ENCODE measurements around the gene FOSL1.

Gene FOSL1

DNA sequence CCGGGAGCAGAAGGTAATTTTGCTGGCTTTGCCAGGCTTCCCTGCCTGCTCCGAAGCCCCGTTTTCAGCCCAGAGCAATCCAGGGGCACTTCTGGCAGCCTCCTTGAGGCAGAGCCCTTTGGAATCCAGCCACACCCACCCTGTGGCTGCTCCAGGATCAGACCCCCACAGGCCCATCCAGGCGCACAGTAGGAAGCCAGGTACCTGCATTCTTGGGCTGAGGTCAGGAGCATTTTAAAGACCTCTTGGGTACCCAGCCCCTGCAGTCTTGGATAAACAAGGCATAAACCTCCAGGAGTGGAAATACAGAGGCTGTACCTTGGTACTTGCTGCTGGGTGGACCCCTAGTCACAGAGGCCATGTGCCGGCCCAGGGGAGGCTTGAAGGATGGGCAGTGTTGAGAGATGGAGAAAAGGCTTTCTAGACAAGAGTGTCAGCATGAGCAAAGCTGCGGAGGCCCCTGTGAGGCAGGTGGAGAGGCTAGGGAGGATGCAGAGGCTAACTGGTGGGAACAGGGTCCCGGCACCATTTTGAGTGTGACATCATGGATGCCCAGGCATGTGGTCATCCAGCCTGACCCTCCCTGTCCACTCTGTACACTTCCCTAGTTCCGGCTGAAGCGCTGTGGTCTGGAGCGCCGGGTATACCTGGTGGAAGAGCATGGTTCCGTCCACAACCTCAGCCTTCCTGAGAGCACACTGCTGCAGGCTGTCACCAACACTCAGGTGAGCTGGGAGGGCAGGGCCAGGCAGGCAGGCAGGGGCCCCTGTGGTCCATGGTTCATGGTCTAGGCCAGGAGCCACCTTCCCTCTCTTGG is 36.1 kb downstream of the FOSL1 start:
- no peak for DNase-seq (ENCODE audit: low read depth)

DNA sequence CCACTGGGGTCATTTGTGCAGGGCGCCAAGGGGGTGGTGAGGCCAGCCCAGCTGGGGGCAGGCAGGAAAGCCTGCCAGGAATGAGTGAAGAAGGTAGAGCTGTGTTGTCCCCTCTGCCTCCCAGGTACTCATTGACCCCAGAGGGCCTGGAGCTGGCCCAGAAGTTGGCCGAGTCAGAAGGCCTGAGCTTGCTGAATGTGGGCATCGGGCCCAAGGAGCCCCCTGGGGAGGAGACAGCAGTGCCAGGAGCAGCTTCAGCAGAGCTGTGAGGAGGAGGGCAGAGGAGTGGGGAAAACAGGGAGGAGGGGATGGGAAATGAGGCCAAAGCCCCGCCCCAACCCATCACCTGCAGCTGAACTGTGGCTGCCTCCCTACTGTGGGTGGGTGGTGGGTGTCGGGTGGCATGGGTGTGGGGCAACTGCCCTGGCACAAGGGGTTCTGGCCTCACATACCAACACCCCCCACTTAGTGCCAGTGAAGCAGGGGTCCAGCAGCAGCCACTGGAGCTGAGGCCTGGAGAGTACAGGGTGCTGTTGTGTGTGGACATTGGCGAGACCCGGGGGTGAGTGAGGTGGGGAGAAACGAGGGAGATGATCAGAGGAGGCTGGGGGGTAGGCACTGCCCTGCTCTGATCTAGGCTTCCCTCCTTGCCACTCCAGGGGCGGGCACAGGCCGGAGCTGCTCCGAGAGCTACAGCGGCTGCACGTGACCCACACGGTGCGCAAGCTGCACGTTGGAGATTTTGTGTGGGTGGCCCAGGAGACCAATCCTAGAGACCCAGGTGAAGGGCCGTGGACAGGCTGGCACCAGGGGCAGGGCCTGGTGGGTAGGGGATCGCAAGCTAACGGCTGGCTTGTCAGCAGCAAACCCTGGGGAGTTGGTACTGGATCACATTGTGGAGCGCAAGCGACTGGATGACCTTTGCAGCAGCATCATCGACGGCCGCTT is 37.0 kb downstream of the FOSL1 start:
- no peak for DNase-seq (ENCODE audit: low read depth)

DNA sequence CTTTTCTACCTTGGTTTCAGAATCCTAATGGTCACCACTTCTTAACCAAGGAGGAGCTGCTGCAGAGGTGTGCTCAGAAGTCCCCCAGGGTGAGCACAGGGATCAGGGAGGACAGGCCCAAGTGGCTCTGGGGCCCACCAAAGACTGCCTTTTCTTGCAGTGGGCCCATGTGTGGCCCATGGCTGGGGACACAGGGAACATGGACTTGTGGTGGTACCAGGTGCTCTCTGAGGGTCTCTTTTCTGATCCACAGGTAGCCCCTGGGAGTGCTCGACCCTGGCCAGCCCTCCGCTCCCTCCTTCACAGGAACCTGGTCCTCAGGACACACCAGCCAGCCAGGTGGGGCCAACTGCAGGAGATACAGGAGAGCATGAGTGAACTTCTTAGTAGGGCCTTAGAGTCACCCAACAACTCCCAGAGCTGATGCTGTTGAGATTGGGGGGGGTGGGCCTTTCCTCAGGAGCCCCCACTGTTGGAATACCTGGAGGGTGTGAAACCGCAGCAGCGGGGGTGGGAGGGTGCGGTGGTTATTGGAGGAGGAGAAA is 37.9 kb downstream of the FOSL1 start:
- no peak for DNase-seq (ENCODE audit: low read depth)

DNA sequence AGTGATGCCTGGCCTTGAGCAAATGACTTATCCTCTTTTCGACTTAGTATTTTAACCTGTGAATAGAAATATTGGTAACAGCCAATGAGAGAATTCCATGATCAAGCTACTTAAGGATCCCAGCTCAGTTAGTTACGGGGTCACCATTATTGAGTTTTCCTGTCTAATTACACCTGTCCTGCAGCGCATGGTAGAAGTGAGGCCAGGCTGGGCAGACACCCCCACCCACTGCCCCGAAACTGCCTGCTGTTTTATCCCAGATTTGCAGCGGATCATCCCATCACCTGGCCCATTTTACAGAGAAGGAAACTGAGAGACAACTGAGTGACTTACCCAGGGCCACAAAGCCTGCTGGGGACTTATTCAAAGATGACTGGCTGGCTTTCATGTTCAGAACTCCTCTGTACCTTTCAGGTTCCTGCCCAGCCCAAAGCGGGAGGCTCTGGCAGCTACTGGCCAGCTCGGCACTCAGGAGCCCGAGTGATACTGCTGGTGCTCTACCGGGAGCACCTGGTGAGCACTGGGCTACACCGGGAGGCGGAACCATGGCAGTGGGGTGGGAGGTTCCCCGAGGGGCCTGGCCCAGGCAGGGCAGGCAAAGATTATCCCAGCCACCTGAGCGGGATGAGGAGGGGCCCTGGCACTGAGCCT is 38.5 kb downstream of the FOSL1 start:
- DNase-seq (ENCODE audit: low read depth), result no peak

DNA sequence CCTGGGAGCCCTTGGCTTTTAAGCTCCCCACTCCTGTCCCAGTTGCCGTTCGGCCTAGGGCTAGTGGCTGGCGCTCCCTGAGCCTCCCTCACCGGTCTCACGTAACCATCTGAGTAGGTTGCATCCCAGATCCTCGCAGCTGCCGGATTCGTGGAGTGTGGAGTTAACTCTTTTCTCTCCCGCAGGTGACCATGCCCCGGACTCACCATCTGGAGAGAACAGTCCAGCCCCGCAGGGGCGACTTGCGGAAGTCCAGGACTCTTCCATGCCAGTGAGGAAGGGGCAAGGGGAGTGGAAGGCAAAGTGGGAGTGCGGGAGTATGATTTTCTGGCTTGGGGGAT is 39.1 kb downstream of the FOSL1 start:
- DNase-seq (ENCODE audit: low read depth), result no peak

DNA sequence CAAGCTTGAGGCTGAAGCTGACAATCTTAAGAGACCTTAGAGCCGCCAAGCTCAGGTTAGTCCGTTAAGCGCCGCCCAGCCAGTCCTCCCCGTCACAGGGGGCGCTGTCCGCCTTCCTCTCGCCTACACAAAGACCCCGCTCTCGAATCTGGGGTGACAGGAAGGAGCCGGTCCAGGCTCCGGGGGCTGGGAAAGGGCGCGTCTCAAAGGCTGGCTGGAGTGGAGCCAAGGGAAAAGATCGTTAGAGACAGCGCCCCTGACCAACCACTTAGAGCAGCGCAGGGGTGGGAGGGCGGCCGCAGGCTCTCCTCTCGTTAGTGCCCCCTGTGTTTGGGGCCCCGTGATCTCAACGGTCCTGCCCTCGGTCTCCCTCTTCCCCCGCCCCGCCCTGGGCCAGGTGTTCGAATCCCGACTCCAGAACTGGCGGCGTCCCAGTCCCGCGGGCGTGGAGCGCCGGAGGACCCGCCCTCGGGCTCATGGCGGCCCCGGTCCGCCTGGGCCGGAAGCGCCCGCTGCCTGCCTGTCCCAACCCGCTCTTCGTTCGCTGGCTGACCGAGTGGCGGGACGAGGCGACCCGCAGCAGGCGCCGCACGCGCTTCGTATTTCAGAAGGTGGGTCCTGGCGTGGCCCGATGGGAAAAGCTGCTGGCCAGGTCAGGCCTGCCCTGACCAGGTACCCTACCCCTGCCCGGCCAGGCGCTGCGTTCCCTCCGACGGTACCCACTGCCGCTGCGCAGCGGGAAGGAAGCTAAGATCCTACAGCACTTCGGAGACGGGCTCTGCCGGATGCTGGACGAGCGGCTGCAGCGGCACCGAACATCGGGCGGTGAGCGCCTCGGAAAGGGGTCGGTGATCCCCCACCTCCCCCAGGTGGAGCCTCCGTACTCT is 39.7 kb downstream of the FOSL1 start, which contains the start of gene MUS81:
MUS81 (plus strand) TSS at position 156 of the 887 bp plus-strand sequence; CDS start at position 477, 321 bp downstream.
- peak; percentile 94 for DNase-seq (ENCODE audit: low read depth)

DNA sequence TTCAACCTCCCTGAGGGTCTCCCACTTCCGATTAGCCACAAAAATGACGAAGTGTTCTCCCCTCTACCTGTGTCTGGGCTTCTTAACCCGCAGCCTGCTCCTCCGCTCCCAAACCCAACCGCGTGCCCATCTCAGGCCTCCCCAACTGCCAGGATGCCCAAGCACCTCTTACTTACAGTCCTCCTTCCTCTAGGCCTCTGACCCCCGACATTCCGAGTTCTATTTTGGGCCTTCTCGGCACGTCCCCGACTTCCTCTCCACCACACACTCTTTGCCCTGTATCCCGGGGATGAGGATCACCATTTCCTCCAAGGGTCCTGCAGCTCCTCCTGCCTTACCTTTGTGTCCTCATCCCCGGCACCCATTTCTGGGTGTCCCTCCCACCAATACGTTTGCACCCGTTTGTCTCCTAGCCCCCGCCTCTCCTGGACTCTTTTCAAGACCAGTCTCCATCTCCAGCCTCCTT is 40.3 kb downstream of the FOSL1 start:
- no peak for DNase-seq (ENCODE audit: low read depth)

GRCh38 chr11:65859095-65859811 is 40.9 kb downstream of the FOSL1 start:
- DNase-seq (ENCODE audit: low read depth), result peak; percentile 94

- DNase-seq (ENCODE audit: low read depth), result no peak
Observed at GRCh38 chr11:65858681-65859087, 41.5 kb downstream of the FOSL1 start.

DNA sequence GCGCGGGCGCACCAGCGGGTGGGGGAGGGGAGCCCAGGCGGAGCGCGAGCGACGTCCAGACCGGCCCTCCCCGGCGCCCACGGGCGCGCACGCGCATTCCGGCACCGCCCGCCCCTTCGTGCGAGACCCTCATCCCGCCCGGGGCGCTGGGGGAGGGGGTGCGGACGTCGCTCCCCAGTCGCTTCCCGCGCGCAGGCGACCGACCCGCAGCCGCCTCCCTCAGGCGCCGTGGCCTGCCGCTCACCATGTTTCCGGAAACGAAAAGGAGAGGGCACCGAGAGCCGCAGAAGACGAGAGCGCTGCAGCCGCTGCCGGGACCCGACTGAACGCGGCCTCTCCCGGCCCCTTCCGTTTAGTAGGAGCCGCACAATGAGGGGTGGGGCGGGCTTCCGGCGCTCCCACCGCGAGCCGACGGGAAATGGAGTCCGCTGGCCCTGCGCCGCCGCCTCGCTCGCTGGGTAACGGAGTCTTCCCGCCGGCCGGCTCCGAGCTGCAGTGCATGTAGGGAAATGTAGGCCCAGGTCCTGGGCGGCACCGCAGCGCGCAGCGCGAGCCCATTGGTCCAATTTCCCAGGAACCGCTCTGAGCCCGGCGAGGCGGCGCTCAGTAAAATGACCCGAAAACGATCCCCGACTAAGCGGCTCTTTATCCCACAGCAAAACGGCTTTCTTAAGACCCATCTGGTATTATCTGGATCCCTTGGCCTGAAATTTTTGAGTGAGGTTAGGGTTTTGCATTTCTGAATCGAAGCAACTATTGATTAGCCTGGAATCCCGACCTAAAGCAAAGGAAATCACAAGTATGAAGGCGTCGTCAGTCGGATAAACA is 42.1 kb downstream of the FOSL1 start, which contains the start of gene CFL1:
CFL1 (minus strand) TSS at position 328 of the 828 bp plus-strand sequence; CDS start at position 247, 81 bp downstream.
- peak; percentile 96 for DNase-seq (ENCODE audit: low read depth)

DNA sequence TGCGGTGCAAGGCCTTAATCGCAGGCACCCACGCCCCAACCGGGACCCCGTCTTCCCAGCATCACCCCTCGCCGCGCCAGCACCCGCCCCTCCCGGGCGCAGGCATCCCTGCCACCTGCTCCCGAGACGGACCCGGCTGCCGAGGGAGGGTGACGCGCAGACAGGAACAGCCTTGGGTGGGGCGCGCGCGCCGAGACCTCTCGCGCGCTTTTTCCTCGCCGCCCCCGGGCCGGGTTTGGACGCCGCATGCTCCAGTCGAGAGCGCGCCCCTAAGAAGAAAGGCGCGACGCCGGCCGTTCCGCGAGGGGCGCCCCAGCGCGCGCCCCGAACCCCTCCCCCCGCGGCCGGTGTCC is 42.7 kb downstream of the FOSL1 start:
- DNase-seq (ENCODE audit: low read depth), result peak; percentile 42

DNA sequence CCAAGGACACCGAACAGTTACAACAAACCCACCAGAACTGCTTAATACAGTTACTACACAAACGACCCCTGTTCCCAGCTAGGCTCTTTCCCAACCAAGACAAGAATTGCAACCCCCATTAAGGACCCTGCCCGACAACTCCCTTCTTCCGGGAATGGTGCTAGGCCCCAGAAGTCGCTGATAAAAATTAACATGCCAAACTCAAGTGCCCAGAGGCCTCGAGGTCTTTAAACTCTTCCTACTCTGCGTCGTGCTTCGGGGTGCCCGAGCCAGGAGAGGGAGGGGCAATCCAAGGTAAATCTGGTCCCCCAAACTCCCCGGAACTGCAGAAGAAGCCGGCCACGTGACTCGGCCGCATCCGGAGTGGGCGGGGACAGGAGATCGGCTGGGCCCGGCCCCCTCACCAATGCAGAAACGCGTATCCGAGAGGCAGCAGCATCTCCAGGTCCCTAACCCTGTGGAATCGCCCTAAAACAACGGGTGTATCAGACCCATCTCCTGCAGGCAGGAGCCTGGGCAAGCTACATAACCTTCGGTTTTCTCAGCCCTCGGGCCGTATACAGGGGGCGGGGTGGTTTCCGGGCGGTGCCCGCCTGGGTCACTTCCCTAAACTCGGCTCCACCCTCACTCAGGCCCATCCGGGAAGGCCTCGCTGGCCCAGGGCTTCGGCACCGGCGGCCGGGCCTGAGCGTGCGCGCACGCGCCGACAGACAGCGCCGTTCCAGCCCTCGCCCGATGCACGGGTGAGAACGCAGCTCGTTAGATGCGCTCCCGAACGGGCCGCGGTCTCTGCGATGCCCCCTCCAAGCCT is 43.3 kb downstream of the FOSL1 start:
- DNase-seq (ENCODE audit: low read depth), result peak; percentile 73

- DNase-seq (ENCODE audit: low read depth), result no peak
Observed at GRCh38 chr11:65855927-65856363, 44.2 kb downstream of the FOSL1 start.

GRCh38 chr11:65854852-65855837 is 45.0 kb downstream of the FOSL1 start:
- DNase-seq (ENCODE audit: low read depth), result no peak

DNA sequence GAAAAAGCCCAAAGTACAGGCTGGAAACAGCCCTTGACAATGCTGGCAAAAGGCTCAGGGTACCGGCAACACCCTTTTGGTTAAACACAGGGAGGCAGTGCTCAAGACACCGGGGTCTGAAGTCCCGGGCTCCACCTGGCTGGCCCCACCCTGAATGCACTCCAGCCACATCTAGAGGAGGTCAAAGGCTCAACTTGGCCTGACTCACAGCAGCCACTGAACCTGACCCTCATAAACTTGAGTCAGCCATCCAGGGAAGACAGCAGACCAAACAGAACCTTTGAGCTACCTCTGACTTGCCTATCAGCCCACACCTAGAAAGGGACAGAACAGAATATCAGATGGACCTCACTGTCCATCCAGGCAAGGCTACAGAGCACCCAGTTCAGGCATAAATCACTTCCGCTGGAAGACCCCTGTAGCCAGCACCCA is 46.0 kb downstream of the FOSL1 start:
- DNase-seq (ENCODE audit: low read depth), result no peak

- no peak for DNase-seq (ENCODE audit: low read depth)
Observed at GRCh38 chr11:65853246-65853979, 46.8 kb downstream of the FOSL1 start.
